OCI-LY3 (cell line): Measurements from ENCODE around the gene SLC4A7.

Experiments
- CTCF ChIP-seq: fragments of 200-600, 300-600 bp; sonication (generic); IDR thresholded peaks from 2 replicates; pipeline ENCODE4 v1.5.1; 2014; ENCODE audit warnings: antibody characterized with exemption, low read length, low read depth
- EZH2phosphoT487 ChIP-seq: fragments of 200-600 bp; shearing (Covaris generic); IDR thresholded peaks from 2 replicates; pipeline ENCODE4 v1.6.1; 2018; ENCODE audit warnings: antibody characterized with exemption, mixed run types, low read depth

GRCh38 chr3:27507515-27508266 is 23.5 kb upstream of the SLC4A7 start:
- TF ChIP-seq CTCF = no peak
- TF ChIP-seq EZH2phosphoT487 = no peak
